Naive thymus-derived CD4-positive, alpha-beta T cell (primary cell): ENCODE data around the gene MS4A10. TPM values are rescaled to one million over a fixed set of nuclear protein-coding genes. Genes with fewer than 3 reads are reported as not detected.

Experiments
- ATAC-seq: fragments of 150-1000 bp; cut with Tn5 transposase; 2 replicates; pipeline ENCODE4 v1.10.0; 2021; ENCODE audit warnings: mild to moderate bottlenecking, moderate library complexity
- CTCF ChIA-PET: fragments of 350-600 bp; sonication (Branson Sonifier 250); formaldehyde crosslinking; loops from one replicate; lab custom pipeline; 2021; ENCODE audit warnings: antibody characterized with exemption; lab: Charles Lee
- POLR2A ChIA-PET: fragments of 350-600 bp; sonication (Branson Sonifier 250); formaldehyde crosslinking; loops from one replicate; lab custom pipeline; 2021; ENCODE audit warnings: antibody characterized with exemption, inconsistent platforms; lab: Charles Lee
- DNase-seq, 9 donors: peaks; one replicate each; pipeline versions ENCODE4 v3.0.0 to v3.0.0-alpha.2; 2020 to 2022; ENCODE audit warnings: mixed read lengths in 1 of 9
- H3K27ac ChIP-seq: one replicate; pipeline ENCODE4 v1.7.0; 2013; ENCODE audit warnings: mild to moderate bottlenecking, low read depth, low read length, moderate library complexity
- H3K27me3 ChIP-seq, 2 donors: one replicate each; pipeline ENCODE4 v1.7.0; 2013; ENCODE audit warnings: low read length in 2 of 2, mild to moderate bottlenecking in 2 of 2, moderate library complexity in 2 of 2; ENCODE audit not compliant: control insufficient read depth in 2 of 2, insufficient read depth in 2 of 2
- H3K36me3 ChIP-seq, 3 experiments: 1 replicate in 2 of 3; 2 replicates in 1 of 3; pipeline ENCODE4 v1.7.0; 2013; ENCODE audit warnings: low read length in 3 of 3, mild to moderate bottlenecking in 3 of 3, moderate library complexity in 1 of 3; ENCODE audit not compliant: insufficient read depth in 3 of 3, control insufficient read depth in 2 of 3
- H3K4me1 ChIP-seq, 2 donors: one replicate each; pipeline ENCODE4 v1.7.0; 2013; ENCODE audit warnings: low read length in 2 of 2, mild to moderate bottlenecking in 2 of 2, moderate library complexity in 1 of 2; ENCODE audit not compliant: control insufficient read depth in 2 of 2, insufficient read depth in 2 of 2
- H3K4me3 ChIP-seq: 2 replicates; pipeline ENCODE4 v1.7.0; 2013; ENCODE audit warnings: mild to moderate bottlenecking, low read length
- H3K9me3 ChIP-seq, 3 experiments: 1 replicate in 2 of 3; 2 replicates in 1 of 3; pipeline ENCODE4 v1.7.0; 2013; ENCODE audit warnings: low read length in 3 of 3; ENCODE audit not compliant: control insufficient read depth in 2 of 3
- H3K27ac Mint-ChIP-seq, 9 donors: one replicate each; pipeline ENCODE4 v1.8.0; 2020 to 2022; ENCODE audit warnings: mixed read lengths in 9 of 9, mild to moderate bottlenecking in 8 of 9, moderate library complexity in 5 of 9, inconsistent platforms in 2 of 9
- H3K27me3 Mint-ChIP-seq, 5 donors: one replicate each; pipeline ENCODE4 v1.8.0; 2021 to 2022; ENCODE audit warnings: mixed read lengths in 5 of 5, mild to moderate bottlenecking in 1 of 5
- H3K36me3 Mint-ChIP-seq, 5 donors: one replicate each; pipeline ENCODE4 v1.8.0; 2020 to 2022; ENCODE audit warnings: mixed read lengths in 5 of 5, mild to moderate bottlenecking in 3 of 5, inconsistent platforms in 1 of 5
- H3K4me1 Mint-ChIP-seq, 7 donors: one replicate each; pipeline ENCODE4 v1.8.0; 2020 to 2022; ENCODE audit warnings: mixed read lengths in 7 of 7, mild to moderate bottlenecking in 3 of 7, inconsistent platforms in 1 of 7
- H3K4me3 Mint-ChIP-seq, 10 donors: one replicate each; pipeline ENCODE4 v1.8.0; 2020 to 2022; ENCODE audit warnings: mild to moderate bottlenecking in 10 of 10, mixed read lengths in 10 of 10, moderate library complexity in 6 of 10, inconsistent platforms in 2 of 10
- H3K9me3 Mint-ChIP-seq, 11 donors: one replicate each; pipeline ENCODE4 v1.8.0; 2020 to 2022; ENCODE audit warnings: mixed read lengths in 11 of 11, mild to moderate bottlenecking in 4 of 11, inconsistent platforms in 1 of 11, moderate library complexity in 1 of 11
- intact Hi-C, 2 donors: fragments of 100-400 bp; cut with micrococcal nuclease; formaldehyde crosslinking; loops; one replicate each; pipeline ENCODE4 v1.15.1; 2023
- polyA plus RNA-seq, 2 donors: library from polyadenylated mRNA; unstranded; fragments of 300-500 nt; fragmentation: Illumina TruSeq; gene quantifications; one replicate each; pipeline ENCODE4 v1.2.3, GENCODE V29; 2021
- total RNA-seq, 6 experiments: library from RNA in 5 of 6; stranded (reverse) in 5 of 6; gene quantifications; 1 replicate in 5 of 6; 2 replicates in 1 of 6; pipeline ENCODE4 v1.2.3 and lab custom pipeline; 2021 to 2026

The MS4A10 gene
- total and polyA plus RNA-seq, 7 experiments from 2014 or later: not detected

- no peak overlapping the region for H3K27ac Mint-ChIP-seq
- H3K27ac ChIP-seq: no peak overlapping the region
- no peak overlapping the region for H3K4me3 Mint-ChIP-seq
- ChIA-PET CTCF (interaction anchor here (1.3 kb wide), 1 partner anchor 15 kb away, joined by 5 read pairs; no protein-coding TSS in a partner anchor), POLR2A (no interaction called here)
- no peaks in the 10 kb centered on the region for H3K4me1 Mint-ChIP-seq
- no peaks in the 10 kb centered on the region for H3K4me1 ChIP-seq
- DNase-seq: no peak
- H3K4me3 ChIP-seq: no peak overlapping the region
- H3K27me3 ChIP-seq: no peaks in the 10 kb centered on the region
- intact Hi-C loops: no loop called here
- no peaks in the 10 kb centered on the region for H3K9me3 Mint-ChIP-seq
- H3K36me3 Mint-ChIP-seq: no peaks in the 10 kb centered on the region
- H3K9me3 ChIP-seq: no peaks in the 10 kb centered on the region
- no peaks in the 10 kb centered on the region for H3K27me3 Mint-ChIP-seq
- ATAC-seq: no peak
- no peaks in the 10 kb centered on the region for H3K36me3 ChIP-seq
Measured at GRCh38 chr11:60790726-60791125, 5.6 kb downstream of the MS4A10 start.

GRCh38 chr11:60791153-60791933, 6.2 kb downstream of the MS4A10 start:
- ATAC-seq: no peak
- Histone ChIP-seq H3K27ac (no peak overlapping the region), H3K4me3 (no peak overlapping the region), H3K4me1 (no peaks in the 10 kb centered on the region), H3K9me3 (no peaks in the 10 kb centered on the region), H3K27me3 (no peaks in the 10 kb centered on the region), H3K36me3 (no peaks in the 10 kb centered on the region)
- no peaks in the 10 kb centered on the region for H3K36me3 Mint-ChIP-seq
- H3K4me3 Mint-ChIP-seq: no peak overlapping the region
- H3K9me3 Mint-ChIP-seq: no peaks in the 10 kb centered on the region
- ChIA-PET POLR2A (interaction anchor here (0.5 kb wide), 1 partner anchor 348 kb away, joined by 4 read pairs; no protein-coding TSS in a partner anchor), CTCF (no interaction called here)
- H3K27ac Mint-ChIP-seq: no peak overlapping the region
- no peaks in the 10 kb centered on the region for H3K4me1 Mint-ChIP-seq
- intact Hi-C loops: no loop called here
- DNase-seq: no peak
- no peaks in the 10 kb centered on the region for H3K27me3 Mint-ChIP-seq

- POLR2A ChIA-PET: no interaction called here
- Mint-ChIP-seq H3K27ac (no peak overlapping the region), H3K9me3 (no peaks in the 10 kb centered on the region), H3K36me3 (no peaks in the 10 kb centered on the region), H3K4me1 (no peaks in the 10 kb centered on the region), H3K27me3 (no peaks in the 10 kb centered on the region), H3K4me3 (no peak overlapping the region)
- ATAC-seq: no peak
- no peaks in the 10 kb centered on the region for H3K27me3 ChIP-seq
- CTCF ChIA-PET: no interaction called here
- H3K27ac ChIP-seq: no peak overlapping the region
- H3K4me1 ChIP-seq: no peaks in the 10 kb centered on the region
- no peak for DNase-seq
- no peak overlapping the region for H3K4me3 ChIP-seq
- intact Hi-C loops: no loop called here
- no peaks in the 10 kb centered on the region for H3K36me3 ChIP-seq
- H3K9me3 ChIP-seq: no peaks in the 10 kb centered on the region
Measured at GRCh38 chr11:60792521-60792920, 7.4 kb downstream of the MS4A10 start.

GRCh38 chr11:60795291-60795690, 10.2 kb downstream of the MS4A10 start:
- Histone ChIP-seq H3K27me3 (no peaks in the 10 kb centered on the region), H3K4me1 (no peaks in the 10 kb centered on the region), H3K9me3 (no peaks in the 10 kb centered on the region), H3K4me3 (no peak overlapping the region), H3K36me3 (no peaks in the 10 kb centered on the region), H3K27ac (no peak overlapping the region)
- Mint-ChIP-seq H3K4me3 (no peak overlapping the region), H3K36me3 (no peaks in the 10 kb centered on the region), H3K27ac (peak overlapping the region in 1 of 9 donors; percentile 43), H3K9me3 (no peaks in the 10 kb centered on the region), H3K27me3 (peaks cover 0 to 7% (median 4%) of the 10 kb centered on the region in 5 donors), H3K4me1 (no peaks in the 10 kb centered on the region)
- intact Hi-C loops: no loop called here
- ChIA-PET CTCF (interaction anchor here (0.6 kb wide), 1 partner anchor 41 kb away, joined by 3 read pairs; no protein-coding TSS in a partner anchor), POLR2A (no interaction called here)
- ATAC-seq: no peak
- no peak for DNase-seq

- no peak for ATAC-seq
- no peaks in the 10 kb centered on the region for H3K36me3 ChIP-seq
- H3K4me1 Mint-ChIP-seq: no peaks in the 10 kb centered on the region
Measured at GRCh38 chr11:60797846-60798630, 12.9 kb downstream of the MS4A10 start.

GRCh38 chr11:60798631-60799030, 13.5 kb downstream of the MS4A10 start:
- Histone ChIP-seq H3K9me3 (no peaks in the 10 kb centered on the region), H3K4me1 (no peaks in the 10 kb centered on the region), H3K27me3 (no peaks in the 10 kb centered on the region), H3K4me3 (no peak overlapping the region), H3K27ac (no peak overlapping the region), H3K36me3 (no peaks in the 10 kb centered on the region)
- no peak overlapping the region for H3K4me3 Mint-ChIP-seq
- peaks cover 4 to 13% (median 6%) of the 10 kb centered on the region in 5 donors for H3K27me3 Mint-ChIP-seq
- no peak for ATAC-seq
- DNase-seq: no peak
- H3K9me3 Mint-ChIP-seq: no peaks in the 10 kb centered on the region
- no peaks in the 10 kb centered on the region for H3K36me3 Mint-ChIP-seq
- H3K4me1 Mint-ChIP-seq: no peaks in the 10 kb centered on the region
- H3K27ac Mint-ChIP-seq: no peak overlapping the region
- intact Hi-C loops: no loop called here
- CTCF ChIA-PET: no interaction called here
- POLR2A ChIA-PET: no interaction called here

More at GRCh38 chr11:60797846-60798630, 12.9 kb downstream of the MS4A10 start:
- Mint-ChIP-seq H3K36me3 (no peaks in the 10 kb centered on the region), H3K9me3 (no peaks in the 10 kb centered on the region), H3K27me3 (peaks cover 4 to 13% (median 6%) of the 10 kb centered on the region in 5 donors), H3K4me3 (no peak overlapping the region), H3K27ac (no peak overlapping the region)
- no peak overlapping the region for H3K4me3 ChIP-seq
- no peak for DNase-seq
- no peaks in the 10 kb centered on the region for H3K9me3 ChIP-seq
- no peaks in the 10 kb centered on the region for H3K27me3 ChIP-seq
- intact Hi-C loops: no loop called here
- ChIA-PET CTCF (no interaction called here), POLR2A (no interaction called here)
- H3K27ac ChIP-seq: no peak overlapping the region
- no peaks in the 10 kb centered on the region for H3K4me1 ChIP-seq
